ENCODE measurements around the gene ID1.
A peak's percentile ranks its signal among the peaks of the same experiment; 100 is the strongest.

Gene ID1

DNA sequence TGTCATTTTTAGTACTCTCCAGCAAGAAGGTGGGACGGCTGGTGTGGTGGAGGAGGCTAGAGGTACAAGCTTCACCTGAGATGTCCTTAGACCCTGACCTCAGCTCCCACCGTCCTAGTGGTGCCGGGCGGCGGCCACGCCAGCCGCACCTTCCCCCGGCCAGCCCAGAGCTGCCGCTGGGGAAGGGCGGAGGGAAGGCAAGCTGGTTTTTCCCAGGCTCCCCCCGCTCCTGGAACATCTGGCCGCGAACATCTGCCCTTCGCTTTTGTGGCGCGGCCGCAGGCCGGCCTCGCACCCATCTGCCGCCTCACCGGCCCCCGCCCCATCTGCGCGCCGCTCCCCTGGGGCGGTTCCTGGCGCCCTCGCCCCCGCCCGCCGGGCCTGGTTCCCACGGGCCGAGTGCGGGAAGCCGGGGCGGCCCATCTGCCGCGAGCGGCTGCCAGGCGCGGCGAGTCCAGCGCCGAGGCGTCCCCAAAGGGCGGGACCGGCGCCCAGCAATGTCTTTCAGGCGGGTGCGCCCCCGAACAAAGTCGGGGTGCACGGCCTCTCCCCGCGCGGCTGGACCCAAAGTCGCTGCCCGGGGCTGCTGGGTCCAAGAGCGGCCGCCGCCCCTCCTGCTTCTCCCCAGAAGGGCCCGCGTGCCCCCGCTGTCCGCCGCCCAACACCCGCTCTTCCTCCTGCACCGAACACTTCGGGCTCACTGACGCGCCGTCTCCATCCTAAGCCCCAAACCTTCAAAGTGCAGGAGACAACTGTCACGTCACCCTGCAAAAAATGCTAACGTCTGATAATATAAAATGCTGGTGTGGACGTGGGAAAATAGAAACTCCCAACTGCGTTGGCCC is 17.3 kb upstream of the ID1 start:
- Histone ChIP-seq H3K27me3 (ENCODE audit: control insufficient read depth in 3 of 3, insufficient read depth in 3 of 3, low read depth in 1 of 3, low read length in 3 of 3) (peaks cover 0 to 21% (median 0%) of the 10 kb centered on the region in 3 experiments), H3K14ac (ENCODE audit: low read length) (no peak overlapping the region), H4K91ac (ENCODE audit: low read depth, low read length, poor library complexity) (no peak overlapping the region), H3K4me1 (ENCODE audit: control insufficient read depth in 2 of 2, insufficient read depth in 1 of 2, low read depth in 1 of 2, low read length in 2 of 2) (peaks cover 6 to 10% of the 10 kb centered on the region in 2 donors), H3K4me2 (ENCODE audit: insufficient read depth, low read length, poor library complexity, severe bottlenecking) (peak overlapping the region; percentile 99), H3K27ac (replicated peaks; ENCODE audit: low read length) (no peak overlapping the region), H2AFZ (ENCODE audit: low read length) (no peak overlapping the region), H3K4ac (ENCODE audit: low read length) (no peak overlapping the region), H3K79me1 (ENCODE audit: low read depth, low read length) (no peaks in the 10 kb centered on the region), H3K18ac (ENCODE audit: low read length) (peak overlapping the region; percentile 92), H3K9me3 (replicated peaks in 1 of 2; ENCODE audit: control insufficient read depth in 2 of 2, insufficient read depth in 1 of 2, low read depth in 1 of 2, low read length in 2 of 2) (no peaks in the 10 kb centered on the region), H4K8ac (ENCODE audit: low read depth, low read length) (no peak overlapping the region), H2AK5ac (ENCODE audit: low read depth, low read length) (peak overlapping the region; percentile 67), H2BK120ac (ENCODE audit: low read depth, low read length) (peak overlapping the region; percentile 13), H3K23ac (ENCODE audit: low read depth, low read length, poor library complexity) (peak overlapping the region; percentile 49), H2BK12ac (ENCODE audit: low read length) (peak overlapping the region; percentile 75), H2BK15ac (ENCODE audit: low read length) (peak overlapping the region; percentile 22), H3K9ac (ENCODE audit: low read depth, low read length, poor library complexity) (peak overlapping the region; percentile 82), H3K36me3 (replicated peaks in 1 of 2; ENCODE audit: control insufficient read depth in 2 of 2, insufficient read depth in 2 of 2, low read length in 2 of 2) (no peaks in the 10 kb centered on the region), H3K4me3 (ENCODE audit: low read length in 2 of 2) (peak overlapping the region in 1 of 2 donors; percentile 77), H2BK5ac (ENCODE audit: low read length) (no peak overlapping the region)
- DNase-seq (ENCODE audit: low spot score): no peak
- no CpG with 5 or more reads among the region's 76 CpGs for WGBS, 2 donors (ENCODE audit: extremely low coverage in 2 of 2, insufficient read length in 2 of 2, insufficient replicate concordance in 1 of 2)

- no peak overlapping the region for H2BK120ac ChIP-seq (ENCODE audit: low read depth, low read length)
- H3K23ac ChIP-seq (ENCODE audit: low read depth, low read length, poor library complexity): no peak overlapping the region
- no peak overlapping the region for H2AK5ac ChIP-seq (ENCODE audit: low read depth, low read length)
- H2BK15ac ChIP-seq (ENCODE audit: low read length): no peak overlapping the region
- H3K4ac ChIP-seq (ENCODE audit: low read length): no peak overlapping the region
- H3K18ac ChIP-seq (ENCODE audit: low read length): no peak overlapping the region
- H3K9me3 ChIP-seq (replicated peaks in 1 of 2; ENCODE audit: control insufficient read depth in 2 of 2, insufficient read depth in 1 of 2, low read depth in 1 of 2, low read length in 2 of 2): no peaks in the 10 kb centered on the region
- no peak for DNase-seq (ENCODE audit: low spot score)
- H3K9ac ChIP-seq (ENCODE audit: low read depth, low read length, poor library complexity): no peak overlapping the region
- H3K4me1 ChIP-seq (ENCODE audit: control insufficient read depth in 2 of 2, insufficient read depth in 1 of 2, low read depth in 1 of 2, low read length in 2 of 2): peaks cover 14% of the 10 kb centered on the region in 2 donors
- H3K14ac ChIP-seq (ENCODE audit: low read length): no peak overlapping the region
- no peak overlapping the region for H2BK5ac ChIP-seq (ENCODE audit: low read length)
- H4K91ac ChIP-seq (ENCODE audit: low read depth, low read length, poor library complexity): no peak overlapping the region
- H4K8ac ChIP-seq (ENCODE audit: low read depth, low read length): no peak overlapping the region
- no peak overlapping the region for H3K4me3 ChIP-seq (ENCODE audit: low read length in 2 of 2)
- H2AFZ ChIP-seq (ENCODE audit: low read length): peak overlapping the region; percentile 47
- no peak overlapping the region for H2BK12ac ChIP-seq (ENCODE audit: low read length)
- no peaks in the 10 kb centered on the region for H3K79me1 ChIP-seq (ENCODE audit: low read depth, low read length)
- H3K27ac ChIP-seq (replicated peaks; ENCODE audit: low read length): no peak overlapping the region
- H3K27me3 ChIP-seq (ENCODE audit: control insufficient read depth in 3 of 3, insufficient read depth in 3 of 3, low read depth in 1 of 3, low read length in 3 of 3): peaks cover 0 to 21% (median 0%) of the 10 kb centered on the region in 3 experiments
- no peaks in the 10 kb centered on the region for H3K36me3 ChIP-seq (replicated peaks in 1 of 2; ENCODE audit: control insufficient read depth in 2 of 2, insufficient read depth in 2 of 2, low read length in 2 of 2)
- no peak overlapping the region for H3K4me2 ChIP-seq (ENCODE audit: insufficient read depth, low read length, poor library complexity, severe bottlenecking)
- WGBS, 2 donors (ENCODE audit: extremely low coverage in 2 of 2, insufficient read length in 2 of 2, insufficient replicate concordance in 1 of 2): no CpG with 5 or more reads among the region's 7 CpGs
These were observed 14.3 kb upstream of the ID1 start for GRCh38 chr20:31590717-31591225.

GRCh38 chr20:31593221-31594001 is 11.7 kb upstream of the ID1 start:
- peak overlapping the region; percentile 12 for H3K14ac ChIP-seq (ENCODE audit: low read length)
- no peak overlapping the region for H3K4me3 ChIP-seq (ENCODE audit: low read length in 2 of 2)
- H3K4ac ChIP-seq (ENCODE audit: low read length): no peak overlapping the region
- peak overlapping the region; percentile 96 for H2BK15ac ChIP-seq (ENCODE audit: low read length)
- H4K8ac ChIP-seq (ENCODE audit: low read depth, low read length): no peak overlapping the region
- peak overlapping the region; percentile 99 for H2AK5ac ChIP-seq (ENCODE audit: low read depth, low read length)
- no peak overlapping the region for H3K27ac ChIP-seq (replicated peaks; ENCODE audit: low read length)
- H3K18ac ChIP-seq (ENCODE audit: low read length): peak overlapping the region; percentile 78
- H3K4me2 ChIP-seq (ENCODE audit: insufficient read depth, low read length, poor library complexity, severe bottlenecking): no peak overlapping the region
- H3K27me3 ChIP-seq (ENCODE audit: control insufficient read depth in 3 of 3, insufficient read depth in 3 of 3, low read depth in 1 of 3, low read length in 3 of 3): no peaks in the 10 kb centered on the region
- H3K23ac ChIP-seq (ENCODE audit: low read depth, low read length, poor library complexity): no peak overlapping the region
- no peak for DNase-seq (ENCODE audit: low spot score)
- no peaks in the 10 kb centered on the region for H3K36me3 ChIP-seq (replicated peaks in 1 of 2; ENCODE audit: control insufficient read depth in 2 of 2, insufficient read depth in 2 of 2, low read length in 2 of 2)
- H2BK5ac ChIP-seq (ENCODE audit: low read length): peak overlapping the region; percentile 76
- no peaks in the 10 kb centered on the region for H3K79me1 ChIP-seq (ENCODE audit: low read depth, low read length)
- H2AFZ ChIP-seq (ENCODE audit: low read length): no peak overlapping the region
- H3K9ac ChIP-seq (ENCODE audit: low read depth, low read length, poor library complexity): no peak overlapping the region
- peaks cover 15 to 18% of the 10 kb centered on the region in 2 donors for H3K4me1 ChIP-seq (ENCODE audit: control insufficient read depth in 2 of 2, insufficient read depth in 1 of 2, low read depth in 1 of 2, low read length in 2 of 2)
- H4K91ac ChIP-seq (ENCODE audit: low read depth, low read length, poor library complexity): peak overlapping the region; percentile 80
- peak overlapping the region; percentile 89 for H2BK12ac ChIP-seq (ENCODE audit: low read length)
- H2BK120ac ChIP-seq (ENCODE audit: low read depth, low read length): peak overlapping the region; percentile 24
- no CpG with 5 or more reads among the region's 11 CpGs for WGBS, 2 donors (ENCODE audit: extremely low coverage in 2 of 2, insufficient read length in 2 of 2, insufficient replicate concordance in 1 of 2)
- H3K9me3 ChIP-seq (replicated peaks in 1 of 2; ENCODE audit: control insufficient read depth in 2 of 2, insufficient read depth in 1 of 2, low read depth in 1 of 2, low read length in 2 of 2): no peaks in the 10 kb centered on the region

Measured in neuronal stem cell (in vitro differentiated cells).